Right ventricle myocardium superior (tissue), 1 donor: Measurements from ENCODE around the gene GGTLC3. TPM values are rescaled to one million over a fixed set of nuclear protein-coding genes. Genes with fewer than 3 reads are reported as not detected.
"Not testable (repeated sequence)": the region's sequence is repeated elsewhere in the genome, so short reads cannot be mapped to it uniquely, and the experiment has no call there.

Experiments used
- ATAC-seq: fragments of 200-7000 bp; cut with Tn5 transposase; one replicate; pipeline ENCODE4 v1.9.1; 2020; ENCODE audit warnings: mild to moderate bottlenecking; ENCODE audit not compliant: poor library complexity
- DNase-seq: peaks from one replicate; pipeline ENCODE4 v3.0.0-alpha.2; 2020
- intact Hi-C: fragments of 100-400 bp; cut with DNase I; formaldehyde crosslinking; loops from one replicate; pipeline ENCODE4 v1.11.2; 2022
- total RNA-seq: library from RNA; stranded (reverse); fragmentation: NEBNext Ultra II Directional; extraction: Animal tissue kit (Norgen Biotek cat#: 25700); gene quantifications from one replicate; pipeline ENCODE4 v1.2.1, GENCODE V29; 2021
- donor health status: DM: no; HTN: yes; CAD: no; lungs with severe emphysema.

The GGTLC3 gene
- total RNA-seq, 1 donor from 2014 or later = not detected

GRCh38 chr22:18527752-18528596, 10.0 kb upstream of the GGTLC3 start, which contains the start of gene TMEM191B:
TSS of gene TMEM191B (plus strand) at chr22:18527802. CDS start at chr22:18527981, 179 bp downstream.
- peak; percentile 34 for ATAC-seq
- intact Hi-C loops = not testable (repeated sequence)

GRCh38 chr22:18523328-18523727, 5.4 kb upstream of the GGTLC3 start:
- ATAC-seq = peak; percentile 59
- intact Hi-C loops, DNase-seq: not testable (repeated sequence)

More at GRCh38 chr22:18527752-18528596, 10.0 kb upstream of the GGTLC3 start, which contains the start of gene TMEM191B:
- DNase-seq = not testable (repeated sequence)

DNA sequence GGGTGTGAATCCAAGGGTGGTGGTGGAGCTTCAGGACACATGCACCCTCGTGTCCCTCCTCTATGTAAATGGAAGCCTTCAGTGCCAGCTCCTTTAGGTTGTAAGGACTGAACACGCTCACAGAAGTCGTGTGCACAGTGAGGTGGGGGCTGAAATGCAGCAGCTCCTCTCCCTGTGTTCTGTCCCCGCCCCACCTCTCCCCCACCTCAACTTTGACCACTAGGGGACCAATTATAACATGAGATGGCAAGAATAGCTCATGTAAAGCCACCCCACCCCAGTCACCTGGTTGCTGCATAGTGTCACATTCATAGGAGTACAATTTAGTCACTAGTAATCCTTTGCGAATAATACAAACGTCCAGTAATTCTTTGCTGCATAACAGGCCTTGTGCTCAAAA, 4.8 kb upstream of the GGTLC3 start:
- ATAC-seq, intact Hi-C loops, DNase-seq: not testable (repeated sequence)

DNA sequence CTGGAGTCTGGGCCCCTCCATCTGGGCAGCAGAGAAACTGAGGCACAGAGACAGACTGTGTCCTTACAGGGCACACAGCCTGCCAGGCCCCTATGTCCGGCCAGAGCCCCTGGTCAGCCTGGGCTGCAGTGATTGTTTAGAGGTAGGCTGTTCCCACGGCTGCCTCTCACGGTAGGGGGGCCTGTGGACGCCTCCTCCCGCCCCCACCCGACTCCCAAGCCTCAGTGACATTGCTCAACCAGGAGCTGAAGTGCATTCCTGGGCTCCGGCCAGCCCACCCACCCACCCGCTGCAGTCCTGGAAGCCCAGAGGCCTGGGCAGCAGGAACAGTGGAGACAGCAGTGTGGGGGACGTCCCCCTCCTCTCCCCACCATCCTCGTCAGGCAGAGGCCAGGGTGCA, 4.5 kb downstream of the GGTLC3 start:
- DNase-seq, ATAC-seq, intact Hi-C loops: not testable (repeated sequence)

- intact Hi-C loops, DNase-seq, ATAC-seq: not testable (repeated sequence)
Measured at GRCh38 chr22:18512378-18512777, 5.6 kb downstream of the GGTLC3 start.

GRCh38 chr22:18511327-18511726, 6.6 kb downstream of the GGTLC3 start:
- ATAC-seq, intact Hi-C loops, DNase-seq: not testable (repeated sequence)

DNA sequence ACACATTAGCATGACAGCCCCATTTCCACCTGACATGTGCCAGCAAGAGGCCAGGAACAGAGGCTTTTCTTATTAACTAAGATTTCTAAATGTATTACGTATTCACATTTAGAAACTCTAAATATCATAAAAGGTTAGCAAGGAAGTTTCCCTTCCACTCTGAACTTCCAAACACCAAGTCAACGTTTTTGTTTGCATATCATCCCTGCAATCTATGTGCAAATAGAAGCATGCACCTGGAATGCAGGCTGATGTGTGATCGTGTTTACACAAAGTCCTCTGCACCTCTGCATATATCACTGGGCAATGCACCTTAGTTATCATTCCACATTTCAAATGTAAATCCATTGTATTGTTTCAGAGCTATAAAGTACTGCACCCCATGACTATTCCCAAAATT, 21.7 kb downstream of the GGTLC3 start:
- DNase-seq, ATAC-seq, intact Hi-C loops: not testable (repeated sequence)

Other genes with a start within 250 kb of the GGTLC3 start
- gene TMEM191B, start 9.6 kb upstream of the GGTLC3 start, total RNA-seq = 0.32 TPM
- 0.19 TPM for gene RIMBP3, start 93.8 kb upstream of the GGTLC3 start, total RNA-seq